Measurements from ENCODE around the gene YWHAH.
A peak's percentile ranks its signal among the peaks of the same experiment; 100 is the strongest.

YWHAH gene

DNA sequence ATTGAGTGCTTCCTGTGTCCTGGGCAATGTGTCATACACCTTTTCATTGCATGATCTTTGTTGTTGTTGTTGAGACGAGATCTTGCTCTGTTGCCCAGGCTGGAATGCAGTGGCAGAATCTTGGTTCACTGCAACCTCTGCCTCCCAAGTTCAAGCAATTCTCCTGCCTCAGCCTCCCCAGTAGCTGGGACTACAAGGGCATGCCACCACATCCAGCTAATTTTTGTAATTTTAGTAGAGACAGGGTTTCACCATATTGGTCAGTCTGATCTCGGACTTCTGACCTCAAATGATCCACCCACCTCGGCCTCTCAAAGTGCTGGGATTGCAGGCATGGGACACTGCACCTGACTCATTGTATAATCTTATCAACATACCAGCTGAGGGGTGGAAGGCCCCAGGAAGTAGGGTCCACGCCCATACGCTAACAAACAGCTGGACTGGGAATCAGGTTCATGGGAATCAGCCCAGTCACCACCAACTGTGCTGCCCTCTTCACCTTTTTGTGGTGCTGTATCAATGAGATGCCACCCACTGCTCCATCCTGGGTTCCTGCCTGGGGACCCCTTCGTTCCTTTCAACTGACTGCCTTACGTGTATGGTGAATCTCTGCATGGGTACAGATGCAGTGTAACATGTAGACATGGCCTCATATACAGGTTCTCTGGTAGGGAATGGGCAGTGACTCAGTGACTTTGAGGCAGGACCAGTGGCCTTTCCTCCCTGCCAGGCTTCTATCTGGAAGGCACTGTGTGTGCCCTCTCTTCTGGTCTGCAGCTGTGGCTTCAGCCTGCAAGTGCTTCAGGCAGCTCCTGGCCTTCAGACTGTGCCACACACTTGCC is 32.5 kb upstream of the YWHAH start:
- no peak for FAIRE-seq
- DNase-seq (ENCODE audit: insufficient read length, low spot score): no peak
- no peak for TF ChIP-seq POLR2A (IDR thresholded peaks at IDR 0.05; ENCODE audit: low read depth, low read length)

DNA sequence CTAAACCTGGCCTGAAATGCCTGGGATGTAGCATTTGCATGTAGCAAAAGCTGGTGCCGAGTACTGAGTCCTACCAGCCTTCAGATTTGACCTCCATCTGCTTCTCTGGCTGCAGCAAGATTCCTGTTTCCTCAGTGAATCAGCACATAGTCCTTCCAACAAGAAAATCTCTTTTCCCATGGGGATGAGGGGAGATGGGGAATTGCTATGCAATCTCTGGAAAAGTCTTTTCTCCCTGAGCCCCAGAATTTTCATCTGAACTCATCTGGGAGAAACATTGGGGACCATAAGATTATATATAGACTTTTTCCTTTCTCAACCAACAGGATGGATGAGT is 32.0 kb upstream of the YWHAH start:
- TF ChIP-seq POLR2A (IDR thresholded peaks at IDR 0.05; ENCODE audit: low read depth, low read length): no peak
- DNase-seq (ENCODE audit: insufficient read length, low spot score): no peak
- no peak for FAIRE-seq

DNA sequence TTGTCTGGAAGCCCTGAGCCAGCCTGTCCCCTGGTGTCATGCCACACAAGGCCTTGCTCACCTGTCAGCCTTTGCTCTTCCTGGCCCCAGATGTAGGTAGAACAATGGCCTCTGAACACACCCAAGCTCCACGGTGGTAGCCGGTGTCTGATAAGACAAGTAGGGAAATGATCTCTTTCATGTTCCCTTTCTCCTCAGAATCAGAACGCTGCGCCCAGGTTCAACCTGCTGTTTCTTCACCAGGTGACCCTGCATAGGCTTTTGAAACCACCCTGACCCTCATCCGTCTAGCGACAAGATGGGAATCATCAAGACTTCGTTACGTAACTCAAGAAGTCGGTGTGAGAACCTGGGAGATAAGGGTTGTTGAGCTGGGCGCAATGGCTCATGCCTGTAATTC is 28.7 kb upstream of the YWHAH start:
- FAIRE-seq: no peak
- no peak for TF ChIP-seq POLR2A (IDR thresholded peaks at IDR 0.05; ENCODE audit: low read depth, low read length)
- DNase-seq (ENCODE audit: insufficient read length, low spot score): no peak

DNA sequence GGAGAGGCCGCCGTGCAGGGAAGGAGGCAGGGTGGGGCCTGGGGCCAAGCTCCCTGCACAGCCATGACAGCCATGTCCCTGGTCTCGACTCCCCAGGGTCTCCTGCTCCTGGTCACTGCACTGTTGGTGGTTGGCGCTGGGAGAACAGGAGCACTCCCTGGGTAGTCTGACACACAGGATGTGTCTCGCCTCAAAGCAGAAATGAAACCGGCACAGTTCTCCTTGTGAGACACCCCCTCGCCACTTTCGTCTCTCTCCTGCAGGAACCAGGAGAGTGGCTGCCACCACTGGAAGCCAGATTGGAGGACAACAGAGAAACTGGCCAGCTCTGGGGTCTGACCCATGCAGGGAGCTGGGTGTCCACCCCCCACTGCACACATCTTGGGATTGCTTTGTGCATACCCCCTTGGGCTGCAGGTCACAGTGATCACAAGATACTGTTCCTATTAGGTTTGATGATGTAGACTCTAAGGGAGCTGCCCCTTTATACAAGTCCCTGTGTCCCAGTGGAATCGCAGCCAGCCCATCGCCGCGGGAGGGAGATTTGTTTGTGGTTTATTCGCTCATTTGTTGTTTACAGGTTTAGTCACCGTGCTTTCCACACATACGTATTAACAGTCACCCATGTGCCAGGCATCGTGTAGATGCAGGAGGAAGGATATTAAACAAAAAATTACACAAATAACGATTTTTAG is 27.0 kb upstream of the YWHAH start:
- FAIRE-seq (no peak), DNase-seq (ENCODE audit: insufficient read length, low spot score) (no peak)
- no peak for TF ChIP-seq POLR2A (IDR thresholded peaks at IDR 0.05; ENCODE audit: low read depth, low read length)

DNA sequence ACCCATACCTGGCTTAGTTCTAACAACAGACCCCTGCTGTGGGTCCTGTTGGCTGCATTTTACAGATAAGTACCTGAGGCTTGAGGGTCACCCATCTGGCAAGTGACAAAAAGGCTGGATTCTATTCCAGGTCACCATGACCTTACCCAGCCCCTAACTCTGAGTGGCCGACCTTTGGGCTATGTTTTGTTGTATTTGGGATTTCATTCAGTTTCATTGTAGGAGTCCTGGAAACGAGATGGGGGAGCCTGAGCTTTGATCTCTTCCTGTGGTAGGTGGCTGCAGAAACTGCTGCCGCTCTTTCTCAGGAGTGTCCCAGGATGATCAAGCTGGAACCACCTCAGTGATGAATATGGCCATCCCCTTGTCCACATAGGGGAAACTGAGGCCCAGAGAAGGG is 24.6 kb upstream of the YWHAH start:
- TF ChIP-seq POLR2A (IDR thresholded peaks at IDR 0.05; ENCODE audit: low read depth, low read length): no peak
- FAIRE-seq (no peak), DNase-seq (ENCODE audit: insufficient read length, low spot score) (no peak)

DNA sequence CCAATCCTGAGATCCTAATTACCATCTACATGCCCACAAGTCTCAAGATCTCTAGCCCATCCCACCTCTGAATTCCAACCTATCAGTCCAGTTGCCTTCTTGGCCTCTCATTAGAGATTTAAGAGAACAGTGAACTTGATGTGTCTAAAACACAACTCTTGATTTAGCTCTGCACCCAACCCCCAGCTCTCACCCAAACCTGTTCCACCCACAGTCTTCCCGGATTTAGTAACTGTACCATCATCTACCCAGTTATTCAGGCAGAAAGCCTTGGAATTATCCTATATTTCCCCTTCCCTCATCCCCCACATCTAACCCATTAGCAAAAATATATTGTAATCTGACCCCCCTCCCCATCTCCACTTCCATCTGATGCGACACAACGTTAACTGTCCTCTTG is 24.0 kb upstream of the YWHAH start:
- FAIRE-seq: no peak
- no peak for TF ChIP-seq POLR2A (IDR thresholded peaks at IDR 0.05; ENCODE audit: low read depth, low read length)
- DNase-seq (ENCODE audit: insufficient read length, low spot score): no peak

DNA sequence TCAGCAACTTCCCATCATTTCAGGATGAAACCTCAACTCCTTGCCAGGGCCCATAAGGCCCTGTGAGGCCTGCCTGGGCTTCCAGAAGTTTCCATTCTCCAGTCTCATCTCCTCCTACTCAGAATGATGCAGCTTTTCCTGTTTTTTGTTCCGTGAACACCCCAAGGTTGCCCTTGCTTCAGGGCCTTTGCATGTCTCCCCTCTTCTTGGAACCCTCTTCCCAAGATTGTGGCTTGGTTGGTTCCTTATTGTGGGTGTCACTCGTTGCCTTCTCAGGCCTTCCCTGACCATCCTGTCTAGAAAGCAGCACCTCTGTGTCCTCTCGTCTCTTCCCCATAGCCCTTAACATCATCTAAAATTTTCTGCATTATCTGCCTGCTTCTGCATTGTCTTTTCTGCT is 23.2 kb upstream of the YWHAH start:
- DNase-seq (ENCODE audit: insufficient read length, low spot score) (no peak), FAIRE-seq (no peak)
- TF ChIP-seq POLR2A (IDR thresholded peaks at IDR 0.05; ENCODE audit: low read depth, low read length): no peak

DNA sequence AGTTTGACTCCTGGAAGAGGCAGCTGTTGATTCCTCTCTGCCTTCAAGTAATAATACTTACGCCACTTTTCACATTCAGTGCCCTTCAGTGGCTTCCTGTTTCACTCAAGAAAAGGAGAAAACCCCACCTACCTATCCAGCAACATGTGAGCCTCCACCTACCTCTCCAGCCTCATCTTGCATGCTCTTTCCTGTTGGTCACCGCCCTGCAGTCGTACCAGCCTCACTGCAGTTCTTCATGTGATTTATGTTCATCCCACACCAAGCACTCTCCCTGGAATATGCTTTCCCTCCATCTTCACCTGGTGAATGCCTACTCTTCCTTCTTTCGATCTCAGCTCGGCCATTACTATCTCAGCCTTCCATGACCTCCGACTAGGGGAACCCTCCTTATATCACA is 21.8 kb upstream of the YWHAH start:
- no peak for FAIRE-seq
- DNase-seq (ENCODE audit: insufficient read length, low spot score): no peak
- TF ChIP-seq POLR2A (IDR thresholded peaks at IDR 0.05; ENCODE audit: low read depth, low read length): no peak

DNA sequence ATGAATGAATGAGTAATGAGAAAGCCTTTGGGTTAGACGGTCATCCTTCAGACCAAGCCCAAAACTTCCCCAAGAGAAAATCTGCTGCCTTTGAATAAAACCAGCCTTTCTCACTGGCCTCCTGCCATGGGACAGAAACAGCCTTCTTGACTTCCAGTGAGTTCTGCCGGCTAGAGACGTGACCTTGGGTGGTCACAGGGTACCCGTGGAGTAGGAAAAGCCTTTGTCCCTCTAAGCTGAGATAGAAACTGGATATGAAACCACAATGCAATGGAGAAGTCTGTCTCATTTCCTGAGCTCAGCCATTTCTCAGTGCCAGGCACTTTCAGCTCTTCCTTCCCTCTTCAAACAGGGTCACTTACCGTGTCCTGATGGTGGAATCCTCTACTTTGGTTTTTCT is 21.2 kb upstream of the YWHAH start:
- DNase-seq (ENCODE audit: insufficient read length, low spot score) (no peak), FAIRE-seq (no peak)
- no peak for TF ChIP-seq POLR2A (IDR thresholded peaks at IDR 0.05; ENCODE audit: low read depth, low read length)

DNA sequence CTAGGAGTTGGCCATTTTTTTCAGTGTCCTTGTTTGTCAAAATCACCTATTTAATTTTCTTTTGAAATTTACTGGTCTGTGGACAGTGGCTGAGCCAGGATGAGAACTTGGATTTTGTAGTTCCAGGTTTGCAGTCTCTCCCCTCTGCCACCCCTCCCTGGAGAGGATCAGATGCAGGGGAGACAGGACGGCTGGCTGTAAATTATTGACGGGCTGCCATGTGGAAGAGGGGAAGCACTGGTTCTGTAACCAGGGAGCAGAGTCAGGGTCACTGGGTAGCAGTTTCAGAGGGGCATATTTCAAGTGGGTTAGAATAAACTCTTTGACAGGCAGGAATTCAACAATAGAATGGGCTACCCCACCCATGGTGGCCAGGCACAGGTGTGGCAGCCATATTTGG is 20.6 kb upstream of the YWHAH start:
- DNase-seq (ENCODE audit: insufficient read length, low spot score) (no peak), FAIRE-seq (no peak)
- no peak for TF ChIP-seq POLR2A (IDR thresholded peaks at IDR 0.05; ENCODE audit: low read depth, low read length)

DNA sequence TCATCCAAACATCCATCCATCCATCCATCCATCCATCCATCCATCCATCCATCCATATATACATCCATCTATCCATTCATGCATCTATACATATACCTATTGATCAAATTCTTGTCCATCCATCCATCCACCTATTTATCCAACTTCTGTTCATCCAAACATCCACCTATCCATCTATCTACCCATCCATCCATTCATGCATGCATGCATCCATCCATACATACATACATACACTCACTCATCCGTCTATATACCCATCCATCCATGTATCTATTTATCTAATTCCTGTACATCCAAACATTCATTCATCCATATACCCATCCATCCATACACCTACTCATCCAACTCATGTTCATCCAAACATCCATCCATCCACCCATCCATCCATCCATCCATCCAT is 19.3 kb upstream of the YWHAH start:
- FAIRE-seq (no peak), DNase-seq (ENCODE audit: insufficient read length, low spot score) (no peak)
- TF ChIP-seq POLR2A (IDR thresholded peaks at IDR 0.05; ENCODE audit: low read depth, low read length): no peak

DNA sequence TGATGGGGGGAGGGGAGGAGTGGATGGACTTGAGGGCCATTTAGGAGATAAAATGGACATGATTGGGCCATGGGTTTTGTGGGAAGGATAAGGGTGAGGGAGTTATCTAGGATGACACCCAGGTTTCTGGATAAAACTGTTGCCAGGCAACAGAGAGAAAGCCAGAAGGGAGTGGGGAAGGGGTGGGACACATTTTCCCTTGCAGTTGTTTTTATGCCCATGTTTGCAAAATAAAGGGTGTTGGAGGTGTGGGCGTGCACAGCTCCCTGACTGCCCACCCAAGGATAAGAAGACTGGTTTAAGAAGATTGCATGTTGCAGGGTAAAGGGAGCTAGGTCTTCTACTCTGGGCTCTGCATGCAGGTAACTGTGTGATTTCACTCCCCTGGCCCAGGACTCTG is 18.3 kb upstream of the YWHAH start:
- no peak for TF ChIP-seq POLR2A (IDR thresholded peaks at IDR 0.05; ENCODE audit: low read depth, low read length)
- FAIRE-seq: no peak

DNA sequence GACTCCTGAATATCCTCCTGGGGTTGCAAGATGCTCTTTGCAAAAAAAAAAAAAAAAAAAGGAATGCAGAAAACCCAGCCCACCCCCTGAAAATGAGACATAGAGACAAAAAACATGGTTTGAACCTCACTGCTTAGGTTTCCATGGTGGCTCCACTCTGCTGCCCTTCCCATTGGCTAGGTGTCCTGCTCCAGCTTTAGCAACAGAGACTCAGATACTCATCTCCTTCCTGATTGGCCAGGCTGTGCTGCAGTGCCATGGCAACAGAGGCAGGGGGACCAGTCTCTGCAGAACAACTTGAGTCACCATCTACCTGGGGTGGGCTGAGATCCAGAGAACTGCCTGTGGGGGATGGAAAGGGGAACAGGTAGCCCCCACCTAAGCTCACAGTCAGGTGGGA is 17.4 kb upstream of the YWHAH start:
- FAIRE-seq: no peak
- DNase-seq (ENCODE audit: insufficient read length, low spot score): peak; percentile 44
- no peak for TF ChIP-seq POLR2A (IDR thresholded peaks at IDR 0.05; ENCODE audit: low read depth, low read length)

More for the DNA sequence above, 18.3 kb upstream of the YWHAH start:
- DNase-seq (ENCODE audit: insufficient read length, low spot score): no peak

DNA sequence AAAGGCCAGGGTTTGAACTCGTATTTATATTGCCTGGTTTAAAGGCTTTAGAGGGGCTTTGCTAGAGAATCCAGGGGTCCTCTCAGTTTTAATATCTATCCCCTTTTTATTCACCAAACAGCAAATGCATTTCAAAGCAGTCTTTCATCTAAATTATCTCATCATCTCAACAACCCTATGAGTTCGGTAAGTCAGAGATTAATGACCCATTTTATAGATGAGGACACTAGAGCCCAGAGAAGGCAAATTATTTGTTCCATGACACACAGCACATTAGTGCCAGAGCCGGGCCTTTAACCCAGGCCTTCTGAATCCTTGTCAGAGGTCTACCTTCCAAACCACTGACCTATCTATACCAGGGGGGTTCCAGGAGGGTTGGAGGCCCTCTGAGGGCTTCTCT is 16.8 kb upstream of the YWHAH start:
- FAIRE-seq: no peak
- no peak for TF ChIP-seq POLR2A (IDR thresholded peaks at IDR 0.05; ENCODE audit: low read depth, low read length)
- DNase-seq (ENCODE audit: insufficient read length, low spot score): no peak
